ENCODE measurements around the gene C6orf62. TPM values are rescaled to one million over a fixed set of nuclear protein-coding genes. Genes with fewer than 3 reads are reported as not detected.

Gene C6orf62
- total and polyA plus RNA-seq, 4 donors, result 29.6 to 58.6 (median 49.4) TPM

DNA sequence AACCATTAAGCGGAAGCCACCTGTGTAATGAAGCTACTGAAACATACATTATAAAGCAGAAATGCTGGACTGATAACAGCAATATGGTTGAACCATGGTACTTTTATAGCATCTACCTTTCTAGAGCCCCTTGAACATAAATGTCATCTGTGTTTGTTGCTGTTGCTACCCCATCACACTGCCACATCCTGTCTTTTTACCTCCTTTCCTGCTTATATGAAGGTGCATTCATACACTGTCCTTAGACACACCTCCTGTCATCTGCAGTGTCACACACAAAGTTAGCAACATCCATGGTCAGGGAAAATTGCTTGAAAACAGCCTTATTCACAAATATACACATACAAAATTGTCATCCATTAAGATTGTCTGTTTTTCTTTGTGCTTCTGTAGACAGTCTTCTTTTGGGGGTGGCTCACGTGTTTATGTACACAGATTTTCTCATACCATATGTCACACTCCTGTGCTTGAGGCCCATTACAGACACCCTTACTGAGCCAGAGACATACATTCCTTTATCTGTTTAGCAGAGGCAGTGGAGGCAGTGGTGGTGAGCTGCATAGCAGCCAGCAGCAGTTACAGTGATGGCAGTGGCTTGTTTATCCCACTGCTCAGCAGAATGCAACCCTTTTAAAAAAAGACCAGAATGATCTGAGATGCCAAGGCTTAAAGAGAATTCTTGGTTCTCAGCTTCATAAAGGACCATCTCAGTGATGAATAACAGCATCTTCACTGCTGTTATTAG is 25.9 kb downstream of the C6orf62 start:
- peaks cover 0 to 4% (median 0%) of the 10 kb centered on the region in 4 donors for H3K36me3 ChIP-seq (ENCODE audit: control insufficient read depth in 4 of 4, insufficient read depth in 3 of 4, low read depth in 1 of 4, low read length in 3 of 4)
- H3K9ac ChIP-seq (ENCODE audit: low read depth in 1 of 2, low read length in 2 of 2), result no peak overlapping the region
- TF ChIP-seq YY1 (IDR thresholded peaks at IDR 0.05) (no peak), JUND (IDR thresholded peaks at IDR 0.05) (no peak), NR2F2 (IDR thresholded peaks at IDR 0.05) (no peak), SP1 (IDR thresholded peaks at IDR 0.05) (no peak), EGR1 (IDR thresholded peaks at IDR 0.05; ENCODE audit: low read depth in 2 of 2) (no peak), GABPA (IDR thresholded peaks at IDR 0.05 in 1 of 2, conservative IDR thresholded peaks at IDR 0.05 in 1 of 2) (no peak), RAD21 (IDR thresholded peaks at IDR 0.05) (no peak), FOXA2 (IDR thresholded peaks at IDR 0.05) (no peak), HNF4G (IDR thresholded peaks at IDR 0.05) (no peak), HNF4A (conservative IDR thresholded peaks at IDR 0.05) (no peak), CTCF (IDR thresholded peaks at IDR 0.05; ENCODE audit: low read depth, low read length, missing input control) (no peak), TAF1 (conservative IDR thresholded peaks at IDR 0.05) (no peak), FOXA1 (IDR thresholded peaks at IDR 0.05) (no peak), ZBTB33 (IDR thresholded peaks at IDR 0.05) (no peak), RXRA (IDR thresholded peaks at IDR 0.05) (no peak)
- TF ChIP-seq, protein P1, sequence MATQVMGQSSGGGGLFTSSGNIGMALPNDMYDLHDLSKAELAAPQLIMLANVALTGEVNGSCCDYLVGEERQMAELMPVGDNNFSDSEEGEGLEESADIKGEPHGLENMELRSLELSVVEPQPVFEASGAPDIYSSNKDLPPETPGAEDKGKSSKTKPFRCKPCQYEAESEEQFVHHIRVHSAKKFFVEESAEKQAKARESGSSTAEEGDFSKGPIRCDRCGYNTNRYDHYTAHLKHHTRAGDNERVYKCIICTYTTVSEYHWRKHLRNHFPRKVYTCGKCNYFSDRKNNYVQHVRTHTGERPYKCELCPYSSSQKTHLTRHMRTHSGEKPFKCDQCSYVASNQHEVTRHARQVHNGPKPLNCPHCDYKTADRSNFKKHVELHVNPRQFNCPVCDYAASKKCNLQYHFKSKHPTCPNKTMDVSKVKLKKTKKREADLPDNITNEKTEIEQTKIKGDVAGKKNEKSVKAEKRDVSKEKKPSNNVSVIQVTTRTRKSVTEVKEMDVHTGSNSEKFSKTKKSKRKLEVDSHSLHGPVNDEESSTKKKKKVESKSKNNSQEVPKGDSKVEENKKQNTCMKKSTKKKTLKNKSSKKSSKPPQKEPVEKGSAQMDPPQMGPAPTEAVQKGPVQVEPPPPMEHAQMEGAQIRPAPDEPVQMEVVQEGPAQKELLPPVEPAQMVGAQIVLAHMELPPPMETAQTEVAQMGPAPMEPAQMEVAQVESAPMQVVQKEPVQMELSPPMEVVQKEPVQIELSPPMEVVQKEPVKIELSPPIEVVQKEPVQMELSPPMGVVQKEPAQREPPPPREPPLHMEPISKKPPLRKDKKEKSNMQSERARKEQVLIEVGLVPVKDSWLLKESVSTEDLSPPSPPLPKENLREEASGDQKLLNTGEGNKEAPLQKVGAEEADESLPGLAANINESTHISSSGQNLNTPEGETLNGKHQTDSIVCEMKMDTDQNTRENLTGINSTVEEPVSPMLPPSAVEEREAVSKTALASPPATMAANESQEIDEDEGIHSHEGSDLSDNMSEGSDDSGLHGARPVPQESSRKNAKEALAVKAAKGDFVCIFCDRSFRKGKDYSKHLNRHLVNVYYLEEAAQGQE (IDR thresholded peaks at IDR 0.05), result no peak
- TF ChIP-seq, protein P2, sequence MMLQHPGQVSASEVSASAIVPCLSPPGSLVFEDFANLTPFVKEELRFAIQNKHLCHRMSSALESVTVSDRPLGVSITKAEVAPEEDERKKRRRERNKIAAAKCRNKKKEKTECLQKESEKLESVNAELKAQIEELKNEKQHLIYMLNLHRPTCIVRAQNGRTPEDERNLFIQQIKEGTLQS (IDR thresholded peaks at IDR 0.05), result no peak
- TF ChIP-seq, protein P3, sequence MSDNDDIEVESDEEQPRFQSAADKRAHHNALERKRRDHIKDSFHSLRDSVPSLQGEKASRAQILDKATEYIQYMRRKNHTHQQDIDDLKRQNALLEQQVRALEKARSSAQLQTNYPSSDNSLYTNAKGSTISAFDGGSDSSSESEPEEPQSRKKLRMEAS (IDR thresholded peaks at IDR 0.05), result no peak
- DNase-seq (ENCODE audit: low spot score), result no peak
- peaks cover 0 to 23% (median 12%) of the 10 kb centered on the region in 4 donors for H3K4me1 ChIP-seq (ENCODE audit: control insufficient read depth in 4 of 4, insufficient read depth in 4 of 4, low read length in 3 of 4)
- H3K27me3 ChIP-seq (ENCODE audit: control insufficient read depth in 4 of 4, insufficient read depth in 4 of 4, low read length in 3 of 4), result no peaks in the 10 kb centered on the region
- H3K9me3 ChIP-seq (ENCODE audit: control insufficient read depth in 4 of 4, low read length in 3 of 4), result no peaks in the 10 kb centered on the region
- H3K27ac ChIP-seq (ENCODE audit: low read depth in 1 of 2, low read length in 2 of 2), result no peak overlapping the region
- WGBS, result 95% methylated on average over 2 of the region's 2 CpGs
- H3K4me3 ChIP-seq (ENCODE audit: low read depth in 1 of 3, low read length in 3 of 3), result no peak overlapping the region

All from liver (tissue), 9 donors.